Heart left ventricle (tissue), 13 donors: ENCODE results near the gene LRRC28.

Experiments
- POLR2A ChIP-seq, 2 donors: fragments of 450-650 bp; IDR thresholded peaks; one replicate each; pipeline ENCODE4 v1.6.1; 2017; ENCODE audit warnings: antibody characterized with exemption in 2 of 2, mild to moderate bottlenecking in 2 of 2, moderate library complexity in 2 of 2
- TF ChIP-seq, protein P1 (sequence below), 12 donors: fragments of 200-600 bp; sonication (generic) in 4 of 12; IDR thresholded peaks; one replicate each; pipeline versions ENCODE4 v1.5.0 to v1.8.0; 2018 to 2022; ENCODE audit warnings: antibody characterized with exemption in 12 of 12, mild to moderate bottlenecking in 5 of 12
- donor health status: ischemic (EF 13 %, LVEDD 7.1; RV severe dilation, severe dysfunction).
- donor health status: DM: no; HTN: yes; CAD: no.
- donor health status: DM: no; HTN: no; CAD: no.
- donor health status: ischemic (EF 25% LVEDD 6.9; RV normal size, moderate dysfunction).
- donor health status: ischemic (EF 25% LVEDD 5.7; RV mildly dilated, moderate dysfunction).
- donor health status: ischemic (EF 35%, LVEDD 5.7; RV mildly dilated, moderate dysfunction).
- donor health status: nonischemic (EF 11% LVEDD 7.7; RV severe dilation, severe dysfunction).
- donor health status: DM: yes; HTN: yes; CAD: no.
- donor health status: PGD.
- donor health status: ischemic (EF 29% LVEDD 5.4; RV normal size, mild dysfunction).
- donor health status: nonischemic (EF 23%, LVEDD 6.1; RV moderate dilation, normal function).

- TF ChIP-seq, protein P1, sequence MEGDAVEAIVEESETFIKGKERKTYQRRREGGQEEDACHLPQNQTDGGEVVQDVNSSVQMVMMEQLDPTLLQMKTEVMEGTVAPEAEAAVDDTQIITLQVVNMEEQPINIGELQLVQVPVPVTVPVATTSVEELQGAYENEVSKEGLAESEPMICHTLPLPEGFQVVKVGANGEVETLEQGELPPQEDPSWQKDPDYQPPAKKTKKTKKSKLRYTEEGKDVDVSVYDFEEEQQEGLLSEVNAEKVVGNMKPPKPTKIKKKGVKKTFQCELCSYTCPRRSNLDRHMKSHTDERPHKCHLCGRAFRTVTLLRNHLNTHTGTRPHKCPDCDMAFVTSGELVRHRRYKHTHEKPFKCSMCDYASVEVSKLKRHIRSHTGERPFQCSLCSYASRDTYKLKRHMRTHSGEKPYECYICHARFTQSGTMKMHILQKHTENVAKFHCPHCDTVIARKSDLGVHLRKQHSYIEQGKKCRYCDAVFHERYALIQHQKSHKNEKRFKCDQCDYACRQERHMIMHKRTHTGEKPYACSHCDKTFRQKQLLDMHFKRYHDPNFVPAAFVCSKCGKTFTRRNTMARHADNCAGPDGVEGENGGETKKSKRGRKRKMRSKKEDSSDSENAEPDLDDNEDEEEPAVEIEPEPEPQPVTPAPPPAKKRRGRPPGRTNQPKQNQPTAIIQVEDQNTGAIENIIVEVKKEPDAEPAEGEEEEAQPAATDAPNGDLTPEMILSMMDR (IDR thresholded peaks at IDR 0.05), result no peak
- TF ChIP-seq POLR2A (IDR thresholded peaks at IDR 0.05), result no peak
Measured at GRCh38 chr15:99335508-99335907, 84.2 kb downstream of the LRRC28 start.
